GF-D8 (cell line): ENCODE data around the gene ZFP36L1.
"Not testable (repeated sequence)": the region's sequence is repeated elsewhere in the genome, so short reads cannot be mapped to it uniquely, and the experiment has no call there.

Experiments used
- DNase-seq: peaks from one replicate; lab custom pipeline; 2025; lab: John Stamatoyannopoulos, UW

The ZFP36L1 gene

DNA sequence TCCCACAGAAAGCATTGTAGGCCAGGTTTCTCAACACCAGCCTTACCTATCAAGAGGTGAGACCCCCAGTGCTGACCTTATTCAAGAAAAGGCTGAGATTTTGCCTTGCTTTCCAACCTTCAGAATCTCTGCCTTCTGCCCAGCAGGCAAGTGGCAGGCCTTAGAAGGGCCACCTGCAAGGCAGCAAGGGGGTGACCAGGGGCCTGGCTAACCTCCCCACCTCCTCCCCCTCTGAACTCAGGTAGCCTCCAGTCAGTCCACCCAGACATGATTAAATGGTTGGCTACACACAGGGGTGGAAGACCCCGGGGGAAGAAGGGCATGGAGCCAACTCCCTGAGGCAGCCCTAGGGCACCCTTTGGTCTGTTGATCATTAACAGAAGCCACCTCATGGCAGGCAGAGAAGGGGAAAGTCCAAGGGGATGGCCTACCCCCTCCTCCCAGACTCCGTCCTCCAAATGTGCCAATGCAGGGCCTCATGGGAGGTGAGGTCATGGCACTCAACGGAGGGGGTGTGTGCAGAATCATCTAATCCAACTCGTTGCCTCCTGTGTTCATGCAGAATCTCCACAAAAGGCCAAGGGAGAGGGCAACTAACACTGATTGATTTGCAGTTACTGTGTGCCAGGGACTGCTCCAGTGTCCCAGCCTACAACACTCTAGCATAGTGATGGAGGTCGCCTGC lies 8.5 kb downstream of the ZFP36L1 start:
- no peak for DNase-seq

DNA sequence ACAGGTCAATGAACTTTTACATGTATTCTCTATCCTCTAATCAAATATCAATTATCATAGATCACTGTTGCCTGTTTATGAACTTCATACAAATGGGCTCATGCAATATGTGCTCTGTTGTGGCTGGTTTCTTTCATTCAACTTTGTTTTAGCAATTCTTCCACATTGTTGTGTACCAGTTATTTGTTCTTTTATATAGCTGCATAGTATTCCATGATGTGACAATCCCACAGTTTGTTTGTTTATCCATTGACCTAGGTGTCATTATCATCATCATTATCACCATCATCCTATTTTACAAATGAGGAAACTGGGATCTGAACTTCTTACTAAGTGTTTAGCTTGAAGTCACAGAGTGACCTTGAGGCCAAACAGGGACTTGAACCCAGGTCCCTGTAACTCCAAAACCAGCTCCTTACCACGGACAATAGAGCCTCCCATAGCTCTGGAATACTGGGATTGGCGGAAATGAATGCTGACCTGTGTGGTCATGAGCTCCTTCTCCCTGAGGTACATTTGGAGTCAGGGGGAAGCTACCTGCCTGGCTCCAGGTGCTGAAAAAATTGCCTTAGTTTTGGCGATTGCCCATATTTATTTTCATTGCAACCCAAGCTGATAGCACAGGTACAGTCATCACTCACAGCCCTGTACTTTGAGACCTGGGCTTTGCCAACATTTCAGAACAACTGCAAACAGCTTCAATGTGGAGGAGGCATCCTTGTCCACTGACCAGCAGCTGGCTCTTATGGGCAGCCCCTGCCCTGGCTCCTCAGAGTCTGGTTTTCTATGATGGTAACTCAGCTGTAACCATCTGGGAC lies 9.2 kb downstream of the ZFP36L1 start:
- DNase-seq = no peak

DNA sequence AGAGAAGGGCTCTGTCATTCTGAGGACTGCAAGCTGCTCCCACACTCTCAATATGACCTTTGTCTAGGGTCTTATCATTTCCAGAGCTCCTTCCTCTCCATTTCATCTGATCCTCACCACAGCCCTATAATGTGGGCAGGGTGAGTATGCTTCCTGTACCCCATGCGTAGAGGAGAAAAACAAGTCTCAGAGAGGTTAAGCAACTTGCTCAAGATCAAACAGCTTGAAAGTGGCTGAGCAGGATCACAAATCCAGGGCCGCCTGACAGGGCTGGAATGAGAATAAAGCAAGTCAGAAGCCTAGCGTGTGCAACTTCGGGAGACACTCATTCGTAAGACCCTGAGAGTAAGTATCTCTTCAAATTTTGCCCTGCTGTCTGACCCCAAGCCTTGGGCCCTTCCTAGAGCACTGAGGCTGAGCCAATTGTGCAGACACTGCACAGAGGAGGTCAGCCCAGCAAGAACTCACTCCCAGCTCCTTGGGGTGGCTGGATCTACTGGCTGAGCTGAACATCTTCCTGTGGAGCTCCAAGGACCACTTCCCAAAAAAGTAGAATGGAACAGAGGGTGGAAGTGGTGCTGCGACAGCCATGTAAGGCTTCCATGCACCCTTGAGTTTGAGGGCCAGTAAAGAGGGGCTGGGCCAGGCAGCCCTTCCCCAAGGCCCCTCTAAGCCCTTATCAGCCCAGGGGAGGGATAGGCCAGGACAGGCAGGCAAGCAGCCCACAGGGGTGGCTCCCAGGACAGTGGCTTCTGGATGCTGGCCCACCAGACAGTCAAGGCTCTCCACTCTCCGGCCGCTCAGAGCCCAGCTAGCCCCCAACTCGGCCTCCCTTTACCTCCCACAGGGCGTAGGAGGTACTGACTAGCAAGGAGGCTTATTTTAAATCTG lies 10.5 kb downstream of the ZFP36L1 start:
- no peak for DNase-seq

- DNase-seq = no peak
Measured at GRCh38 chr14:68781161-68782021, 11.5 kb downstream of the ZFP36L1 start.

DNA sequence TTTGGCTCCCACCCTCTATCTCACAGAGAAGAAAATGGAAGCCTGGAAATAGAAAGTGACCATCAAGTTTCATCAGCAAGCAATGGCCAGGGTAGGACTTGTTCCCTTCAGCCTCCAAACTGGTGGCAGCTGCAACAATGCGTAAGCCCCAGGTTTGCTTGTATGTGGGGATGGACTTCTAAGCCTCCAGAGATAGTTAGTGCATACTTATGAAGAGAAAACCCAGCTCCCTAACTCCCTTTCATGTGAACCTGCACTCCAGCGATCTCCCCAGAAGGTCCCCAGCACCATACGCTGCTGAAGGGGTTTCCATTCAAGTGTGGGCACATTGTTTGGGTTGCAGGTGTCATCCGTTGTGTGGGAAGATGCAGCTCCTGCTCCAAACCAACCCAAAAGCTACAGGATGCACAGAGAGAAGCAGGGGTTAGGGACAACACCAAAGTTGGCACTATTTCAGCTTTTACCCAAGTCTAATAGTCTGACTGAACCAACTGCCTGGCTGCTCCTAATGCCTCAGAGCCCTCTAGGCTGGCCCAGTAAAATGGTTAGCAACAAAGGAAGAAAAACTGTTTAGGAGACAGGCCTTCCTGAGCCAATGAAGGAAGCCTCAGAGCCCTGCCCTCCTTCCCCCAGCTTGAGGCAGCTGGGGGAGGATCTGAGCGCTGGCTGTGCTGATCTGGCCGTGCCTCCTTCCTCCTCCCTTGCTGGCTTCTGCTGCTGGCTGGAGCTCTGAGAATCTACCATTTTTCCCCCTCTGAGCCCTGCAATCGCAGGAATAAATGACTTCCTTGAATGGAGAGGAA lies 12.3 kb downstream of the ZFP36L1 start:
- no peak for DNase-seq

- no peak for DNase-seq
Measured at GRCh38 chr14:68779761-68780323, 13.0 kb downstream of the ZFP36L1 start.

DNA sequence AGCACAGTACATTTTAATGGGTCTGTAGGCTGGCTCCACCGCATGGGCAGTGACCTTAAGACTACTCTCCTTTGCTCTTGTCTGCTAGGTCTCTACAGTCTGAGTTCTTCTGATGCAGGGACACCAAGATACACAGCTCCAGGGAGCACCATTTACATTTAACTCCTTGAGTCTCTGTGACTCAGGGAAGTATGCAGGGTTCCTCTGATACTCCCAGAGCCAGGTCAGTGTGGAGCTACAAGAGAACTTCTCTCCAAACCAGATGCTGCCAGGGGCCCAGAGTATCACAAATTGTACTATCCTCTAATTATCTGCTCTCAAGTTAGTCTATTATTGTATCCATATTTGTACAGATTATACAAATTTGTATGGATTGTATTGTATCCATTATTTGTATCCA lies 15.2 kb downstream of the ZFP36L1 start:
- no peak for DNase-seq

GRCh38 chr14:68775614-68776126 lies 17.2 kb downstream of the ZFP36L1 start:
- DNase-seq = no peak

- DNase-seq = no peak
Measured at GRCh38 chr14:68774771-68775613, 17.9 kb downstream of the ZFP36L1 start.

DNA sequence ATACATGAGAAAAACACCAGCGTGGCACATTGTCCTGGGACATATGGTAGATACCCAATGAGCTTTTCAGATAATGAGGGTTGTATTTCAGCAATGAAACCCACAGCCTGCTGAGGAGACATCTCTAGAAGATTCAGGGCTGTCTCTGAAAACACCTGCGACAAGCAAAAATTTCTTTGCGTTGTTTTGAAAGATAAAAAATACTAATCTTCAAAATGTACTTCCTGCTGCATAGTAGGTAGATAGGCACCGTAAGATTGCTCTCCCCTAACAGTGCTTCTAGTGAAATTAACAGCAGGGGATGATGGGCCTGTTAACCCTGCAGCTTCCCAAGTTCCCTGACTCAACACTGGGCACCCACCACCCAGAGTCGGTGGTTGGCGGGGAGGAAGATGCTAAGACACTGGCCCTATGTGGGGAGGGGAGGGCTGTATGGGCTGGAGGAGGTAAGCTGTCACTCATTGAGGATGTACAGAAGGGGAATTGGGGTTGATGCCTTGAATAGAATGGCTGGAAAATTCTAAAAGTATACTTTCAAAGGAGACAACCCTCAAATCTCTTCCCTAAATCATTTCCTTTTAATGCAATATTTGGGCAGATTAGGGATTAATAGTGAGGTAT lies 20.0 kb downstream of the ZFP36L1 start:
- no peak for DNase-seq

- DNase-seq = peak; percentile 26
Measured at GRCh38 chr14:68771631-68772030, 21.2 kb downstream of the ZFP36L1 start.

DNA sequence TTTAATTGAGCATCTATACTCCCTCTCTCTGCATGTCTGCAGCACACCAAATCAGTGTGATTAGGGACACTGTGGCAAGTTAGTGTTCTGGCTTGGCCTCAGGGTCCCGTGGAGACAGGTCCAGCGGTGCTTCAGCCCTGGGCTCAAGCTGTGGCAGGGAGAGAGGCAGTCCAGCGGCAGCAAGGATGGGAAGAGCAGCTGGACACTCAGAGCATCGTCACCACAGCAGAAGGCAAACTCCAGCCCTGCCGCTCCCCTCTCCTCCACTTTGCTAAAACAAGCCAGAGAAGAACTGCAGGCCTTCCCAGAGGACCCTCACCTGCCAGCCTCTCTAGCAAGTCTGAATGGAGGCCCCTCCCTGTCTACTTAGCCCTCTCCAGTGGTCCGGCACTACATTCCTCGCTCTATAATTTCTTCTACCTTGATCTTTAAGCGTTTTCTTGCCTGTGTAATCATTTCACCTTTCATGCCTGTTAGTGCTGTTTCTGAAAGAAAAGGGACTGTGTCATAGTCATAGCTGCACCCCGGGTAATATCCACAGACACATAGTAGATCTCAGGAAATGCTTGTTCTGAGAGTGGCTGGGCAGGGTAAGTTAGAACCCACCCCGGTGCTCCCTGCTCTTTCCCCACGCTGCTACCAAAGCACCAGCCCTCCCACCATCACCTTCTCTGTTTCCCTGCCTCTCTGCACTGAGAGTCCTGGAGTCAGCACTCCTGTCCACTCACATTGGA lies 22.1 kb downstream of the ZFP36L1 start:
- no peak for DNase-seq

GRCh38 chr14:68770051-68770450 lies 22.8 kb downstream of the ZFP36L1 start:
- DNase-seq = no peak

GRCh38 chr14:68768316-68768715 lies 24.6 kb downstream of the ZFP36L1 start:
- DNase-seq = no peak

- DNase-seq = no peak
Measured at GRCh38 chr14:68767248-68767645, 25.6 kb downstream of the ZFP36L1 start.

- no peak for DNase-seq
Measured at GRCh38 chr14:68766299-68767247, 26.3 kb downstream of the ZFP36L1 start.

- not testable (repeated sequence) for DNase-seq
Measured at GRCh38 chr14:68763843-68764242, 29.0 kb downstream of the ZFP36L1 start.
